C4-2B (cell line): ENCODE results near the gene SMIM5.

Source experiments
- ZFX ChIP-seq: fragments of 450-650 bp; IDR thresholded peaks from 2 replicates; pipeline ENCODE4 v1.6.1; 2017
- TF ChIP-seq, protein P1 (sequence below): fragments of 450-650 bp; conservative IDR thresholded peaks from 2 replicates; pipeline ENCODE4 v1.5.1; 2017; ENCODE audit warnings: mild to moderate bottlenecking

DNA sequence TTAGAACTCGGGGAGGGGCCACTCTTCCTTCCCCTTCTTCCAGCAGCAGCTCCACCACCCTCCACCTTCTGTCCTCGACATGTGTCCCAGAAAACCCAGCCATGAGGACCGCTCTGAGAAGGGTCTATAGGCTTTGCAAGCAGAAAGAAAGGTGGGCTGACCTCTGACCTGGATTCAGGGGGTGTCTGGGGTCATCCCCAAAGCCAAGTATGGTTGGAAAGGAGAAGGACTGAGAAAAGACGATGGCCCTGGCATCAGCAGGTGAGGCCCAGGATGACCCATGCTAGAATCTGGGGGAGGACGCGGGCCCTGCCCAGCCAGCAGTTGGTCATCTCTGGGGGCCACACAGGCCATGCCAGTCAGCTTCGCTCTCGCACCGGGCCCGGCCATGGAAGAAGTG is 6.1 kb upstream of the SMIM5 start:
- TF ChIP-seq ZFX, result no peak
- TF ChIP-seq, protein P1, sequence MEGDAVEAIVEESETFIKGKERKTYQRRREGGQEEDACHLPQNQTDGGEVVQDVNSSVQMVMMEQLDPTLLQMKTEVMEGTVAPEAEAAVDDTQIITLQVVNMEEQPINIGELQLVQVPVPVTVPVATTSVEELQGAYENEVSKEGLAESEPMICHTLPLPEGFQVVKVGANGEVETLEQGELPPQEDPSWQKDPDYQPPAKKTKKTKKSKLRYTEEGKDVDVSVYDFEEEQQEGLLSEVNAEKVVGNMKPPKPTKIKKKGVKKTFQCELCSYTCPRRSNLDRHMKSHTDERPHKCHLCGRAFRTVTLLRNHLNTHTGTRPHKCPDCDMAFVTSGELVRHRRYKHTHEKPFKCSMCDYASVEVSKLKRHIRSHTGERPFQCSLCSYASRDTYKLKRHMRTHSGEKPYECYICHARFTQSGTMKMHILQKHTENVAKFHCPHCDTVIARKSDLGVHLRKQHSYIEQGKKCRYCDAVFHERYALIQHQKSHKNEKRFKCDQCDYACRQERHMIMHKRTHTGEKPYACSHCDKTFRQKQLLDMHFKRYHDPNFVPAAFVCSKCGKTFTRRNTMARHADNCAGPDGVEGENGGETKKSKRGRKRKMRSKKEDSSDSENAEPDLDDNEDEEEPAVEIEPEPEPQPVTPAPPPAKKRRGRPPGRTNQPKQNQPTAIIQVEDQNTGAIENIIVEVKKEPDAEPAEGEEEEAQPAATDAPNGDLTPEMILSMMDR, result no peak
